ENCODE data around the gene SLC13A3.

GRCh38 chr20:46636514-46636913, 14.7 kb downstream of the SLC13A3 start:
- TF ChIP-seq, protein P1, sequence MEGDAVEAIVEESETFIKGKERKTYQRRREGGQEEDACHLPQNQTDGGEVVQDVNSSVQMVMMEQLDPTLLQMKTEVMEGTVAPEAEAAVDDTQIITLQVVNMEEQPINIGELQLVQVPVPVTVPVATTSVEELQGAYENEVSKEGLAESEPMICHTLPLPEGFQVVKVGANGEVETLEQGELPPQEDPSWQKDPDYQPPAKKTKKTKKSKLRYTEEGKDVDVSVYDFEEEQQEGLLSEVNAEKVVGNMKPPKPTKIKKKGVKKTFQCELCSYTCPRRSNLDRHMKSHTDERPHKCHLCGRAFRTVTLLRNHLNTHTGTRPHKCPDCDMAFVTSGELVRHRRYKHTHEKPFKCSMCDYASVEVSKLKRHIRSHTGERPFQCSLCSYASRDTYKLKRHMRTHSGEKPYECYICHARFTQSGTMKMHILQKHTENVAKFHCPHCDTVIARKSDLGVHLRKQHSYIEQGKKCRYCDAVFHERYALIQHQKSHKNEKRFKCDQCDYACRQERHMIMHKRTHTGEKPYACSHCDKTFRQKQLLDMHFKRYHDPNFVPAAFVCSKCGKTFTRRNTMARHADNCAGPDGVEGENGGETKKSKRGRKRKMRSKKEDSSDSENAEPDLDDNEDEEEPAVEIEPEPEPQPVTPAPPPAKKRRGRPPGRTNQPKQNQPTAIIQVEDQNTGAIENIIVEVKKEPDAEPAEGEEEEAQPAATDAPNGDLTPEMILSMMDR (IDR thresholded peaks at IDR 0.05), result no peak
- no peak for TF ChIP-seq POLR2AphosphoS5 (IDR thresholded peaks at IDR 0.05)
- no peak for TF ChIP-seq POLR2A (IDR thresholded peaks at IDR 0.05)
